GM19324 (cell line): Measurements from ENCODE around the gene ADAR.
A peak's percentile ranks its signal among the peaks of the same experiment; 100 is the strongest.

ENCODE experiments used
- ATAC-seq: cut with Tn5 transposase; IDR thresholded peaks from one replicate; pipeline ENCODE4 v1.9.1; 2021; ENCODE audit warnings: mild to moderate bottlenecking, moderate library complexity; ENCODE audit not compliant: unreplicated experiment, low FRiP score

Gene ADAR

DNA sequence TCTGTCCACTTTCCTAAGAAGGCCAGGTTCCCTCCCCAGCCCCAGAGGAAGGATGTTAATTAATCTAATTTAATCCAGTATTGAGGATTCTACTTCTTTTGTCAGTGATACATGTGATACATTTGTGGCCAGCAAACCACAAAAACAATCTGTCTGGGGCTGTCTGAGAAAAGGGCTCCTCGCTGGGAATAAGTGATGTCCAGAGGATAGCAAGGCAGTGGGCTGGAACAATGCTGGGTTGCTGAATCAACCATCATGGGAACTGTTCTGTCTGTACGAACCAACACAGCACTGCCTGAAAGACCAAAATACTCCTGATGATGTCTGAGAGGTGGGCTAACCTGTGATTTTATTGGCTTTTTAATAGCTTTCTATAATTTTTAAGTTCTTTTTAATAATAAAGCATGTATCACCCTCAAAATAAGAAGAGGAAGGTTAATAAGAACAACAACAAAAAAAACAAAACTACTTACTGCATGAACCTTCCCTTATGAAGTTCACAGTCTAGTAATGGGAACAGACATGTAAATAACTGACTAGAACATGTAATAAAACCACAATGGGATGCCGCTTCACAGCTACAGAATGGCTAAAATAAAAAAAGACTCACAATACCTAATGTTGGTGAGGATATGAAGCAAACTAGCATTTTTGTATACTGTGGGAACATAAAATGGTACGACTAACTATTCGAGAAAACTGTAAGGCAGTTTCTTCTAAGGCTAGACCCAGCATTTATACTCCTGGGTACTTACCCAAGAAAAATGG is 11.4 kb upstream of the ADAR start:
- no peak for ATAC-seq

DNA sequence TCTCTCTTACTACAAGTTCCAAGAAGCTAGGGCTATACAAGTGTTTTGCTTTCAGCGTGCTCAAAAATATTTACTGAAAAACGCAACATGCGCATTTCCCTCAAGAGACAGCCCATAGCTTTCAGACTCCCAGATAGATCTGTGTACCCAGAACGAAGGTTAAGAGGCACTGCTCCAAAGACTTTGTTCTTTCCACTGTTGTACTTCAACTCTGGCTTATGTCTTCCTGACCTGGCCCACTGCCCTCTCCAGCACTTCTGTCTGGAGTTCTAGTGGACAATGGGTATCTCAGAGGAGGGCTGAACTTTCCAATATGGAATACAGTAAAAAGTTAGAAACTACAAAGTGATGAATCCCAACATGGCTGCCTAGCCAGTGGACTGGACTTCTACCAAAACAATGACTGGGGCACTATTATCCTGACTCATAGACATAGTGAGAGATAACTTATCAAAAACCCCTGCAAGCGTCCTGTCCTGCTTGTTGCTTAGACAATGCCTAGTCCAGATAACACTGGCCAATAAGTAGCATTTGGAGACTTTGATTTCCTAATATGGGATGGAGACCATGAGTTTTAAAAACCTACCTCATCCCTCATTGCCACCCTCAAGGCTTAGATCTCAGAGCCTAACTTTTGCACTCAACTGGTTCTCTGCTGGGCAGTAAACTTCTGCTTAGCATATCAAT is 8.8 kb upstream of the ADAR start:
- ATAC-seq, result no peak

DNA sequence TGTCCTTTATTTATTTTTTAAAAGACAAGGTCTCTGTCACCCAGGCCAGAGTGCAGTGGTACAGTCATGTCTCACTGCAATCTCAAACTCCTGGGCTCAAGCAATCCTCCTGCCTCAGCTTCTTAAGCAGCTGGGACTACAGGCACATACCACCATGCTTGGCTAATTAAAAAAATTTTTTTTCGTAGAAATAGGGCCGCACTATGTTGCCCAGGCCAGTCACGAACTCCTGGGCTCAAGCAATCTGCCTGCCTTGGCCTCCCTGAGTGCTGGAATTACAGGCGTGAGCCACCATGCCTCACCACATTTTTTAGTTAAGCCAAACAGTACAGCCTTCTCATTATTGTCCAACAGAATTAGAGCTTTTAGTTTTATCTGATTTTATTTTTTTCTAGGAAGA is 7.4 kb upstream of the ADAR start:
- ATAC-seq, result no peak

DNA sequence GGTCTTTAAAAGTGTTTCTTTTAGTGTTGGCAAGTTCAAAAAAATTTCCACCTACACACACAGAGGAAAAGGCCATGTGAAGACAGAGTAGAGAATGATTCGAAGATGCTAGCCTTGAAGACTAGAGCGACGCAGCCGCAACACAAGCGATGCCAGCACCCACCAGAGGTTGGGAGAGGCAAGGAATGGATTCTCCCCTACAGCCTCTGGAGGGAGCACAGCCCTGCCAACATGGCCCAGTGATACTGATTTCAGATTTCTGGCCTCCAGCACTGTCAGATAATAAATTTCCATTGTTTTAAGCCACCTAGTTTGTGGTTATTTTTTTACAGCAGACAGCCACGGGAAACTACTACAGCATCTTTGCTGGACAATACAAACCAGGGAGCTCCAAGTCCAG is 6.9 kb upstream of the ADAR start:
- no peak for ATAC-seq

DNA sequence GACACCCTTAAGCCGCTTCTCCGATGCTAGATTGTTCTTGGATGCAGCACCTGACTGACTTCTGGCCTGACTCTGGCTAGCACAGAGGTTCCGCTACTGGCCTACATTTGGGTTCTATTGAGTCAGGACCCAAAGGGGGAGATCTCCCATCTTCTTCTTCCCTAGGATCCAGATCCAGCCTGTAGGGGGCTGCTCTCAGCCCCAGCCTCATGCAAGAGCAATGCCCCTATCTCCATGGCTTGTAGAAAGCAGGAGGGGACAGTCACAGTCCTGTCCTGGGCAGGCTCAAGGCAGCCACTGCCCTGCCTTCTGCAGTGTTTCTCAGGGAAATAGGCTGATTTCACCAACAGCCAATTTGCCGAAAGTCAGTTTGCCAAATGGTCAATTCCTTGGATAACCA is 6.3 kb upstream of the ADAR start:
- ATAC-seq, result no peak

DNA sequence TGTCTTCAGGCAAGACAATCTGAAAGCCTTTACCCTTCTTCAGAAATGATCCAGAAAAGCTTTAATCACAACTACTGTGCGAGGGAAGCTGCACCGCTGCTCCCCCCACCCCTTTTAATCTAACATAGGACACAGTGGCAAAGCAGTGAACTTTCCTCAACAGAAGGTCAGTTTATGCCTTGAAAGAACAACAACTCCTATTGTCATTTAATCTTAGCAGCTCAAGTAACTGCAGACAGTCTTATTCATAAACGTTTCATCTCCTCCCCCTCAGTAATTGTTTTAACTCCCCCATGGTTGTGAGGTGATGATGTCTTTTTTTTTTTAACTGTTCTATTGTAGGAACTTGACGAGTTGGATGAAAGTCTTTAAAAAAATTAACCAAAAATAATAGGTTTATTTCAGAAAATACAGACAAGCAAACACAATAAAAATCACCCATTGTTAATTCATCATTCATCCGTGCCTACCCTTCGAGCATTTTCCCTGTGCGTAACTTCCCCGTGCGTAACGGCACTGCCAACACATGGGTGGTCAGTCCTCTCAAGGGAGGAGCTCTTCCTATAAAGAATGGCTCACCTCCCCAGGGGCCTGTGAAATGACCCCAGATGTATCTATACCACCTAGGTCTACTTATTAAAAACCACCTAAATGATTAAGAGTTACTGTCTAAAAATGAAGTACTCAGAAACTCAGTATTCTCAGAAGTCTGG is 3.3 kb upstream of the ADAR start:
- ATAC-seq, result no peak

DNA sequence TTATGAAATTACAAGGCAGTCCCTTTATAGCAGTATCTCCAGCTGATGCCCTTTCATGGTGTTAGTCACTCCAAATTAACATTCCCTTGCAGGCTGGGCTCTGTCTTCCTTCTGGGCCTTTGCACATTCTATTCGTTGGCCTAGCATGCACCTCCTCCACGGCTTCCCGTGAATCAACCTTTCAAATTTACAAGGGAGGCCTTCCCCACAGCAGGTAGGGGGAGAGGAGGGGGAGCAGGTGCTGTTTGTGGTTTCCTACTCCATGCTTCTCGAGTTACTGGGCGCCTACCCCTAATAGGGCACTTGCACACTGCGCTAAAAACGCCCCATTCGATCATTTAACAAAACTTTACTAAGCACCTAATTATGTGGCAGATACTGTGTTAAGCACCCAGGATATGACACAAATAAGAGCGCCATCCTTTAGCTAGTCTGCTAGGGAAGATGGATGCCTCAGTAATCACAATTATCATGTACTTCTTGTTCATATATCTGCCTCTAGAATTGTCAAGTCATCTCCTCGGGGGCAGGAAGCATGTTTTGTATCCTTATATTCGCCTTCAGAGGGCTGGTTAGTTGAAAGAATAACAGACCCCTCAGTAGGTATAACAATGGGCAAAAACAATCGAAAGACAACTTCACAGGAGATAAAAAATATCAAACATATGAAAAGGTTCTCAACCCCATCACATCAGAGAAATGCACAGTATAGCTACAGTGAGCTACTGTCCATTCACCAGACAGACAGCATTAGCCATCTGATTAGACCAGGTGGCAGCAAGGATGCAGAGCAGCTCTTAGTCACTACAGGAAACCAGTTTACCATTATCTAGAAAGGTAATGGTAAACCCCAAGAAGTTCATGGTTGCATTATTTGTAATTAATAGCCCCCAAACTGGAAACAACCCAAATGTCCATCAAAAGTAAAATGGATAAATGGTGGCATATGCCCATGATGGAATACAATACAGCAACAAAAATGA is 1.7 kb upstream of the ADAR start:
- no peak for ATAC-seq

DNA sequence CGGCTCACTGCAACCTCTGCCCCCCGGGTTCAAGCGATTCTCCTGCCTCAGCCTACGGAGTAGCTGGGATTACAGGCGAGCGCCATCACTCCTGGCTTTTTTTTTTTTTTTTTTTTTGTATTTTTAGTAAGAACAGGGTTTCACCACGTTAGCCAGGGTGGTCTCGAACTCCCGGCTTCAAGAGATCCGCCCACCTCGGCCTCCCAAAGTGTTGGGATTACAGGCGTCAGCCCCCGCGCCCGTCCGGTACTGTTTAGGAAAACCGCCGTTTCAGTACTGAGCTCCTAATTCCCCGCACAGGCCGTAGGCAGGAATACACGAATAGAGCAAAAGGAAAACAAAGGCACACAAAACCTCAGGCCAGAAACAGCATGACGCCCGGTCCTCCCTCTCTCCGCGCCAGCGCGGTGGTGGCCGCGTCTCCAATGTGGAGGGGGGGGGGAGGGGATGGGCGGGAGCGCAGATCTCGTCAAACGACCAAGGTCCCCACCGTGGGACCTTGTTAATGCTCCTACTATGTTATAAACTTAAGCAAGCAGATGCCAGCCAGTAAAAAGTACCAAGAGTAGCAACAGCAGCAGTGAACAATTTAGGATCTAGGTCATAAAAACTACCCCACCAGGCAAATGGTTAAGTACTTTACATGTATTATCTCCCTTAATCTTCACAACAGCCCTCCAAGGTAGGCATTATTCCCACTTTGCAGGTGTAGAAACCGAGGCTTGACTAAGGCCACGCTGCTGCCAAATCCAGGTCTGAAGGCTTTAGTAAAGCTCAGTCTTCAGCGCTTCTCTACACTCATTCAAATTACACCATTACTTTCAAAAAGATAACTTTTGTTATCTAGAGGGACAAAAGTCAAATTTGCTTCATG is 648 bp upstream of the ADAR start:
- ATAC-seq, result no peak

DNA sequence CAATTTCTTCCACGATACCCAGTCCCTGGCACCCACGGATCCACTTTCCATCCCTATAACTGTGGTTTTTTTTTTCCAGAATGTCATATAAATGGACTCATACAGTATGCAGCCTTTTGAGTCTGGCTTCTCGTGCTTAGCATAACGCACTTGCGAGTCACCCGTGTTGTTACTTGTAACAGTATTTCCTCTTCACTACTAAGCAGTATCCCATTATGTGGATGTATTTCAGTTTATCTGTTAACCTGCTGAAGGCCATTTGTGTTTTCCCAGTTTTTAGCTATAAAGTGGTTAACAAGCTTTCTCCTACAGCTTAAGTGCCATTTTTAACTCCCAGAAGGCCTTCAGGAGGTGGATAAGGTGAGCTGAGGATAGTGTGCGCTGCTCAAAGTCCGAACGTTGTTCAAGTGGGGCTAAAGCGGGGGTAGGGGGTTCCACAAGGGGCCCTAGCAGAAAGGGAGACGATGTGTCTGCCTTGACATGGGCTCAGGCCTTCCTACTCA is 829 bp downstream of the ADAR start:
- peak; percentile 18 for ATAC-seq

DNA sequence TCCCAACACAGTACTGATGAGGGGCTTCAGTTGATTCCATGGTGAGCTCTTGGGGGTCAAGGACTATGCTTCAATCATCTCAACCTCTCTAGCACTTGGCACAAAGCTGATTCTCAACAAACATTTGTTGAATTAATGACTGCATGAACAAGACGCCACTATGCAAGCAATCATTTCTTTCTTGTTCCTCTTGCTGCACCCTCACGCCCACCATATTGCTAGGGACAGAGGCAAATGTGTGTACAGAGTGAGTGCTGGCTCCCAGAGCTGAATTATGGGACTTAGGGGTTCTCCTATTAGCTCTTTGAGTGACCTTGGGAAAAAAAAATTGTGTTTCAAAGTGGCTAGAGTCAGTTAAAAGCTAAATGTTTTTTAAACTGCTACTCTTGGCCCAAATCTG is 2.5 kb downstream of the ADAR start:
- ATAC-seq, result no peak

DNA sequence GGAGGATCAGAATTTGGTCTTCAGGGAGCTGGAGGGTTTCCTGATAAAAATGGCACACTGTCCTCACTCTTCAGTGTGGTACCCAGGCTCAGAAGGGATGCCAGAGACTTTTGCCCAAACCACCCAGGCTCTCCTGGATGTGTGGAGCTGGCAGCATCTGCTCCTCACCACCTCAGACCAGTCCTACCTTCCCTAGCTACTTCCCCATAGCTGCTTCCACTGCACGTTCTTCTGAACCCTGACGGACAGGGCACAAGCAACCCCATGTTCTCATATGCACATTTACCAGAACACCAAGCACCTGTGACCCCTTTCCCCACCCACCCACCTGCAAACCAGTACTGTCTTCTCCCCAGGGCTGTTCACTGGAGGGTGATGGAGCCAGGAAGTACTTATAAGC is 4.7 kb downstream of the ADAR start:
- ATAC-seq, result no peak

DNA sequence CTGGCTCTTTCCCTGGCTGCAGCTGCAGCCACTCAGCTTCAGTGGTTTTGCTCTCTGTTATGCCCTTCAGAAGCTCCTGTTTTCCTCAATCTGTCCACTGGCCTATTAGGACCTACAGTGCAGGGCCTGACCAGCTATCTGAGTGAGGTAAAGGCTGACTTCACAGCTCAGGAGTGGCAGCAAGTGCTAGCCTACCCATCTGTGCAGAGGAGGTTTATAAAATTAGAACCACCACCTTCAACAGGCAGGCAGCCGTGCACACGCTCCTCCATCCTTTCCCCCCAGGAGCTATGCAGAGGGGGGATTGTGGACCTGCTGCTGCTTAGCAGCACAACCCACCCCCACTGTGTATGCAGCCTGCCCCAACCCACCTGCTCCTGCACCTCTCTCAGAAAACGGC is 8.3 kb downstream of the ADAR start:
- ATAC-seq, result no peak

DNA sequence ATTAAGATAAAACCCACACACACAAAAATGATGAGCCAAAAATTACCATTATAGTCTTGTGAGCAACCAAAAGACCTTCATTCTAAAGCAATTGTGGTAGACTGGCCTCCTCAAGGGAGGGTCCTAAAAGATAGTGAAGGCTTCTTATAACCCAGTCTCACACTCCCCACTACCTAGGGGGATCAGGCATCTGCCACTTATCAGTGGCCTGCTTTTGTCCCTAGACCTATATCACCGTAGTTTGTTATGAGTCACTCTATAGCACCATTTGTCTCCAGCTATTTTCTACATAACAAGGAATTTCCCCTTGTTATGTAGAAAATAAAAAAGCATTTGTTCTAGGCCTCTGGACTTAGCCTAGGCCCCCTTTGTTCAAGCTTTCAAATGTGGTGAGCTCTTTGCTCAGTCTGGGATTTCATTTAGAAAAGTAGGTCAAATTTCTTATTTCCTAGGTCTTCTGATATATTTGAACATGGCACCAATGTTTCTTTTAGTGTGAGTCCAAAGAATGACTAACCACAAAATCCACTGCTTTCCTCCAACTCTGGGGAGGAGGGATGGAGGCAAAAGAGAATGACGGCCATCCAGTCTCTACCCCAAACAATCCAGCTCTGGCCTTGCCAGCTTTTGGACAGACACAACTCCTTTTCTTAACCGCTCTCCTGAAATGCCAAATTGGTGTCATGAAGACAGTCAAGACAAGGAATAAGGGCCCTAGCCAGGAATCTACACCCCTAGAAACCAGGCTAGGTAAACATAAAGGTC is 8.9 kb downstream of the ADAR start:
- no peak for ATAC-seq

DNA sequence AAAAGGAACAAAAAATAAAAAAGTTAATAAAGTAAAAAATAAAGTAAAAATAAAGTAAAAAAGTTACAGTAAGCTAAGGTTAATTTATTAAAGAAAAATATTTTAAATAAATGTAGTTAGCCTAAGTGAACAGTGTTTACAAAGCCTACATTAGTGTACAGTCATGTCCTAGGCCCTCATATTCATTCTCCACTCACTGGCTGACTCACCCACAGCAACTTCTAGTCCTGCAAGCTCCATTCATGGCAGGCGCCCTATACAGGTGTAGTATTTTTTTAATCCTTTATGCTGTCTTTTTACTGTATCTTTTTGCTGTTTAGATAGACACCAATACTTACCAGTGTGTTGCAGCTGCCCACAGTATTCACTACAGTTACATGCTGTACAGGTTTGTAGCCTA is 12.4 kb downstream of the ADAR start:
- no peak for ATAC-seq

DNA sequence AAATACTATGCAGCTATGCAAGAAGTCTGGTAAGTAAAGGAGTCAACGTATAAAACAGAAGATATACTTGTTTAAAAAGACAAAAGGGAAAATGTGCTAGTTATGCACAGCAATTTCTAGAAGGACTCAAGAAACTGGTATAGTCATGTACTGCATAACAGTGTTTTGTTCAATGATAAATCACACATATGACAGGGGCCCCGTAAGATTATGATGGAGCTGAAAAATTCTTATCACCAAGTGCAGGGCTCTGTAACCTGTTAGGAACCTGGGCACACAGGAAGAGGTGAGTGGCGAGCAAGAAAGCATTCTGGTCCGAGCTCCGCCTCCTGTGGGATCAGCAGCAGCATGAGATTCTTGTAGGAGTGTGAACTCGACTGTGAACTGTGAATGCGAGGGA is 13.2 kb downstream of the ADAR start:
- no peak for ATAC-seq

DNA sequence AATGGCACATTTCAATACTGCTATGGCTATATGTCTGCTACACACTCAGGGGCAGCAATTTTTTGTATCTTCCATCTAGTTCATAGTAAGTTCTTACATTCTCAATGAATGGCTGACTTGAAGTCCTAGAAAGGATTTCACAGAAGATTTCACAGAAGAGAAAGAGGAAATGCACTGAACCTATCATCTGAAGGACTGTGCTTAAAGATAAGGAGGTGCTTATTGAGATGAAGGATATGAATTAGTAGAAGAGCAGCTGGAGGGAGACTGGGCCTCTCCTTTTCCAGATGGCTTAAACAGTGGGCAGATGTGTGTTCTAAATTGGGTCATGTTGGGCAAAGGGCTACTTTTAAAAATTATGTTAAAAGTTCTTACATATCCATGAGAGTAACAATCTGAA is 14.6 kb downstream of the ADAR start:
- no peak for ATAC-seq

DNA sequence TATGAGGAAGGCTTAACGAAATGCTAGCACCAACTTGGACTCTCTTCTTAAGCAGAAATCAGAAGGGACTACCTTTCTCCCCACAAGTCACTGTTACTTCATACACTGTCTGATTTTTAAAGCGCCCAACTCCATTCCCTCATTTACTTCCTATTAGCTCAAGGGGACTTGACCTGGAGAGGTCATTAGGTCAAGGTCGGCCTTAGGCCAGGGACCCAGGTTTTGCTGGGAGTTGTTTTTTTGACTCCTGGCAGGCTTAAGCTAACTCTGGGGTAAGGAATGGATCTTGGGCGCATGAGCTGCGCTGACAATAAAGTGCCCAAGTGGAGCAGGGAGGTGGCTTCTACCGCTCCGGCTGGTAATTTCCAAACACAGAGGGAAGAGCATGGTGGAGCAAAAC is 16.8 kb downstream of the ADAR start:
- no peak for ATAC-seq

DNA sequence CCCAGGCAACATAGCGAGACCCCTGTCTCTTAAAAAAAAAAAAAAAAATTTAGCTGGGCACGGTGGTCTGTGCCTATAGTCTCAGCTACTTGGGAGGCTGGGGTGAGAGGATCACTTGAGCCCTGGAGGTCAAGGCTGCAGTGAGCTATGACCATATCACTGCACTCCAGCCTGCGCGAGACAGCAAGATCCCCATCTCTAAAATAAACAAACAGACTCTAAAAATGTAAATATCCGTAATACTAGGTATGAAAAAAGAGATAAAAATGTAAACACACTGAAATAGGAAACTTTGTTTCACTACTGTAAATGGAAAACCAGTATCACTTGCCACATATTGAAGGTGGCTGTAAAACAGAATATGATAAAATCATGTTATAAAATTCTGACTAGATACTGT is 17.2 kb downstream of the ADAR start:
- ATAC-seq, result no peak

DNA sequence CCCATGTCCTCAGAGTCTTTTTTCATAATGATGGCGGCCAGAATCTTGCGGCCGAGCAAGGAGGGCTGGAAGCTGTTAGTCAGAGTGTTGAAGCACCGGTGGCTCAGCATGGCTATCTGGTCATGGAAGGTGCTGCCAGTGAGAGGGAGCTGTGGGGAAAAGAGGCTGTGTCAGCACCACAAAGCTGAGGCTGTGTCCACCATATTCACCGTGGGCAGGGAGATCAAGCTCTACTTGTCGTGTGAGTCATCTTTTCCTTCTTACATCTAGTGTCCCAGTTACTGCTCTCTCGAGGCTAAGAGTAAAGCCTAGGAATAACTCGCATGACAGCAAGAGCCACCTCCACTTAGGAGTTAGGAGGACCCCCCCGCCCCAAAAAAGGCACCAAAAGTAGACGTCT is 18.2 kb downstream of the ADAR start:
- no peak for ATAC-seq
